Left renal cortex interstitium (tissue), 4 donors: ENCODE results near the gene ACR. TPM values are rescaled to one million over a fixed set of nuclear protein-coding genes. Genes with fewer than 3 reads are reported as not detected.
A peak's percentile ranks its signal among the peaks of the same experiment; 100 is the strongest.
"Not testable (repeated sequence)": the region's sequence is repeated elsewhere in the genome, so short reads cannot be mapped to it uniquely, and the experiment has no call there.

Experiments used
- DNase-seq, 4 donors: peaks; one replicate each; pipeline ENCODE4 v3.0.0-alpha.2; 2013; ENCODE audit warnings: low read depth in 4 of 4, low spot score in 2 of 4, missing footprints in 1 of 4
- polyA plus RNA-seq, 4 donors: library from polyadenylated mRNA; unstranded; fragments of 120-200 nt; gene quantifications; one replicate each; pipeline ENCODE4 v1.2.1, GENCODE V29; 2013; ENCODE audit not compliant: insufficient read length in 4 of 4

ACR gene
- polyA plus RNA-seq, 4 donors: 0.32 to 0.60 (median 0.52) TPM

GRCh38 chr22:50759597-50760341, 21.8 kb downstream of the ACR start:
- DNase-seq: not testable (repeated sequence)

GRCh38 chr22:50761829-50762228, 23.8 kb downstream of the ACR start:
- not testable (repeated sequence) for DNase-seq

GRCh38 chr22:50764288-50764687, 26.3 kb downstream of the ACR start:
- not testable (repeated sequence) for DNase-seq

- DNase-seq: peak in 2 of 4 donors; percentile 18 to 47
Measured at GRCh38 chr22:50775132-50775531, 37.1 kb downstream of the ACR start.

GRCh38 chr22:50777631-50778030, 39.6 kb downstream of the ACR start:
- not testable (repeated sequence) for DNase-seq

GRCh38 chr22:50780244-50780643, 42.2 kb downstream of the ACR start:
- DNase-seq: not testable (repeated sequence)

GRCh38 chr22:50782253-50782652, 44.2 kb downstream of the ACR start:
- not testable (repeated sequence) for DNase-seq

GRCh38 chr22:50783033-50783879, 45.3 kb downstream of the ACR start, which contains the start of gene RABL2B:
Gene RABL2B, minus strand, starts transcription at chr22:50783636. Its CDS starts 1,342 bp downstream, at chr22:50782294.
- DNase-seq: peak; percentile 60 to 76 (median 68)

- not testable (repeated sequence) for DNase-seq
Measured at GRCh38 chr22:50783880-50784276, 45.9 kb downstream of the ACR start.

- not testable (repeated sequence) for DNase-seq
Measured at GRCh38 chr22:50785289-50785688, 47.3 kb downstream of the ACR start.

GRCh38 chr22:50786936-50787335, 48.9 kb downstream of the ACR start:
- not testable (repeated sequence) for DNase-seq

Other genes starting within 250 kb of the ACR start
- gene LMF2, start 230.5 kb upstream of the ACR start, polyA plus RNA-seq: 10 to 100 TPM; 30.3 to 73.2 (median 55.4) TPM
- 10 to 100 TPM; 35.8 to 57.9 (median 53.3) TPM for gene NCAPH2, start 230.0 kb upstream of the ACR start, polyA plus RNA-seq
- 1 to 10 TPM in 2 of 4 donors, under 1 TPM in 1, not detected in 1; 0.57 to 5.1 (median 2.4) TPM for gene SCO2, start 212.6 kb upstream of the ACR start, polyA plus RNA-seq
- gene TYMP, start 208.2 kb upstream of the ACR start, polyA plus RNA-seq: 1 to 10 TPM; 1.1 to 3.0 (median 2.4) TPM
- under 1 TPM; 0.07 to 0.39 (median 0.15) TPM for gene KLHDC7B, start 192.3 kb upstream of the ACR start, polyA plus RNA-seq
- under 1 TPM in 1 of 4 donors, not detected in 3; 0.43 TPM for gene SYCE3, start 175.3 kb upstream of the ACR start, polyA plus RNA-seq
- gene CPT1B, start 159.8 kb upstream of the ACR start, polyA plus RNA-seq: 10 to 100 TPM in 3 of 4 donors, 1 to 10 TPM in 1; 9.8 to 18.5 (median 10.9) TPM
- 100 to 1,000 TPM in 1 of 4 donors, 10 to 100 TPM in 3; 66.8 to 105 (median 86.1) TPM for gene CHKB, start 155.4 kb upstream of the ACR start, polyA plus RNA-seq
- gene MAPK8IP2, start 137.4 kb upstream of the ACR start, polyA plus RNA-seq: under 1 TPM; 0.76 to 0.87 (median 0.79) TPM
- gene ARSA, start 110.1 kb upstream of the ACR start, polyA plus RNA-seq: 10 to 100 TPM; 10.4 to 28.9 (median 19.5) TPM
- gene SHANK3, start 65.4 kb upstream of the ACR start, polyA plus RNA-seq: 10 to 100 TPM; 11.9 to 26.9 (median 19.6) TPM
- 10 to 100 TPM; 37.8 to 93.9 (median 64.9) TPM for gene RABL2B, start 45.4 kb downstream of the ACR start, polyA plus RNA-seq